Smooth muscle cell (in vitro differentiated cells): ENCODE measurements around the gene RTKN. TPM values are rescaled to one million over a fixed set of nuclear protein-coding genes. Genes with fewer than 3 reads are reported as not detected.
"Not testable (repeated sequence)": the region's sequence is repeated elsewhere in the genome, so short reads cannot be mapped to it uniquely, and the experiment has no call there.

ENCODE experiments used
- DNase-seq: peaks from one replicate; lab custom pipeline; 2025; ENCODE audit not compliant: unreplicated experiment; lab: John Stamatoyannopoulos, UW
- H2AFZ ChIP-seq: fragments of 200-600 bp; sonication (generic); 2 replicates; pipeline ENCODE4 v1.6.0; 2016; ENCODE audit warnings: antibody characterized with exemption, low read depth, mild to moderate bottlenecking
- H3F3A ChIP-seq: fragments of 200-600 bp; sonication (generic); 2 replicates; pipeline ENCODE4 v1.6.0; 2017; ENCODE audit warnings: antibody characterized with exemption, low read depth
- H3K27ac ChIP-seq: fragments of 200-600 bp; sonication (generic); 2 replicates; pipeline ENCODE4 v1.5.1; 2016; ENCODE audit warnings: low read depth, mild to moderate bottlenecking
- H3K27me3 ChIP-seq: fragments of 200-600 bp; sonication (generic); 2 replicates; pipeline ENCODE4 v1.6.1; 2016; ENCODE audit warnings: low read depth, mild to moderate bottlenecking
- H3K36me3 ChIP-seq: fragments of 200-600 bp; sonication (generic); 2 replicates; pipeline ENCODE4 v1.5.1; 2016; ENCODE audit warnings: low read depth
- H3K4me1 ChIP-seq: fragments of 200-600 bp; sonication (generic); 2 replicates; pipeline ENCODE4 v1.5.1; 2016; ENCODE audit warnings: low read depth
- H3K4me2 ChIP-seq: fragments of 200-600 bp; sonication (generic); 2 replicates; pipeline ENCODE4 v1.6.0; 2016; ENCODE audit warnings: mild to moderate bottlenecking
- H3K4me3 ChIP-seq: fragments of 200-600 bp; sonication (generic); 2 replicates; pipeline ENCODE4 v1.5.1; 2016; ENCODE audit warnings: mild to moderate bottlenecking
- H3K79me2 ChIP-seq: fragments of 200-600 bp; sonication (generic); 2 replicates; pipeline ENCODE4 v1.6.0; 2016; ENCODE audit warnings: low read depth, mild to moderate bottlenecking
- H3K9ac ChIP-seq: fragments of 200-600 bp; sonication (generic); 2 replicates; pipeline ENCODE4 v1.6.0; 2016; ENCODE audit warnings: low read depth
- H3K9me3 ChIP-seq: fragments of 200-600 bp; sonication (generic); replicated peaks from 2 replicates; pipeline ENCODE4 v1.5.1; 2016; ENCODE audit warnings: low read depth
- H4K20me1 ChIP-seq: fragments of 200-600 bp; sonication (generic); 2 replicates; pipeline ENCODE4 v1.6.0; 2016; ENCODE audit warnings: low read depth
- WGBS: methylation state at CpG from one replicate; pipeline ENCODE4 v1.1.7; 2016; ENCODE audit warnings: low lambda C conversion rate; 5-methylcytosine and 5-hydroxymethylcytosine counted together
- polyA plus RNA-seq: library from polyadenylated mRNA; unstranded; fragments of >200 nt; fragmentation: Nextera tagmentation; extraction: Ambion mirVana; gene quantifications from 2 replicates; pipeline ENCODE4 v1.2.1, GENCODE V29; 2016
- total RNA-seq: library from RNA; depleted of rRNA; stranded (reverse); fragments of >200 nt; gene quantifications from 2 replicates; pipeline ENCODE4 v1.2.3, GENCODE V29; 2014
- TF ChIP-seq, protein P1 (sequence below): fragments of 200-600 bp; sonication (generic); IDR thresholded peaks from 2 replicates; pipeline ENCODE4 v1.5.1; 2017; ENCODE audit warnings: borderline replicate concordance, mild to moderate bottlenecking, antibody characterized with exemption; ENCODE audit not compliant: insufficient read depth, poor library complexity, severe bottlenecking

Gene RTKN
- total and polyA plus RNA-seq, 2 experiments from 2014 or later = 31.4 to 60.5 TPM

DNA sequence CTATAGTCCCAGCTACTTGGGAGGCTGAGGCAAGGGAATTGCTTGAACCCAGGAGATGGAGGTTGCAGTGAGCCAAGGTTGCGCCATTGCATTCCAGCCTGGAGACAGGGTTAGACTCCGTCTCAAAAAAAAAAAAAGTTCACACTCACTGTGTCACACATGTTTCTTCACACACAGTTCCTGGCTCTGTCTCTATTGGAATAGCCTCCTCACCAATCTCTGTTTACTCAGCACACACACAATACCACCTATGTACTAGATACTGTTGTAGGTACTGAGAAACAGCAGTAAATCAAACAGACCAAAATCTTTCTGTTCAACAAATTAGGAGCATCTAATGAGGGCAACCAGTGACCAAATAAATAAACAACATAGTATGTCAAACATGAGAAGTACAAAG is 44.4 kb upstream of the RTKN start:
- TF ChIP-seq, protein P1, sequence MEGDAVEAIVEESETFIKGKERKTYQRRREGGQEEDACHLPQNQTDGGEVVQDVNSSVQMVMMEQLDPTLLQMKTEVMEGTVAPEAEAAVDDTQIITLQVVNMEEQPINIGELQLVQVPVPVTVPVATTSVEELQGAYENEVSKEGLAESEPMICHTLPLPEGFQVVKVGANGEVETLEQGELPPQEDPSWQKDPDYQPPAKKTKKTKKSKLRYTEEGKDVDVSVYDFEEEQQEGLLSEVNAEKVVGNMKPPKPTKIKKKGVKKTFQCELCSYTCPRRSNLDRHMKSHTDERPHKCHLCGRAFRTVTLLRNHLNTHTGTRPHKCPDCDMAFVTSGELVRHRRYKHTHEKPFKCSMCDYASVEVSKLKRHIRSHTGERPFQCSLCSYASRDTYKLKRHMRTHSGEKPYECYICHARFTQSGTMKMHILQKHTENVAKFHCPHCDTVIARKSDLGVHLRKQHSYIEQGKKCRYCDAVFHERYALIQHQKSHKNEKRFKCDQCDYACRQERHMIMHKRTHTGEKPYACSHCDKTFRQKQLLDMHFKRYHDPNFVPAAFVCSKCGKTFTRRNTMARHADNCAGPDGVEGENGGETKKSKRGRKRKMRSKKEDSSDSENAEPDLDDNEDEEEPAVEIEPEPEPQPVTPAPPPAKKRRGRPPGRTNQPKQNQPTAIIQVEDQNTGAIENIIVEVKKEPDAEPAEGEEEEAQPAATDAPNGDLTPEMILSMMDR = no peak
- Histone ChIP-seq H3K4me2 (no peak overlapping the region), H4K20me1 (no peaks in the 10 kb centered on the region), H3K27ac (no peak overlapping the region), H3K4me3 (no peak overlapping the region), H3K9ac (no peak overlapping the region), H3K36me3 (no peaks in the 10 kb centered on the region), H3K4me1 (peaks cover 15% of the 10 kb centered on the region), H3F3A (no peaks in the 10 kb centered on the region), H3K27me3 (no peaks in the 10 kb centered on the region), H3K9me3 (no peaks in the 10 kb centered on the region), H3K79me2 (peaks cover 30% of the 10 kb centered on the region), H2AFZ (no peak overlapping the region)
- no peak for DNase-seq
- WGBS = 100% methylated on average over 2 of the region's 2 CpGs

DNA sequence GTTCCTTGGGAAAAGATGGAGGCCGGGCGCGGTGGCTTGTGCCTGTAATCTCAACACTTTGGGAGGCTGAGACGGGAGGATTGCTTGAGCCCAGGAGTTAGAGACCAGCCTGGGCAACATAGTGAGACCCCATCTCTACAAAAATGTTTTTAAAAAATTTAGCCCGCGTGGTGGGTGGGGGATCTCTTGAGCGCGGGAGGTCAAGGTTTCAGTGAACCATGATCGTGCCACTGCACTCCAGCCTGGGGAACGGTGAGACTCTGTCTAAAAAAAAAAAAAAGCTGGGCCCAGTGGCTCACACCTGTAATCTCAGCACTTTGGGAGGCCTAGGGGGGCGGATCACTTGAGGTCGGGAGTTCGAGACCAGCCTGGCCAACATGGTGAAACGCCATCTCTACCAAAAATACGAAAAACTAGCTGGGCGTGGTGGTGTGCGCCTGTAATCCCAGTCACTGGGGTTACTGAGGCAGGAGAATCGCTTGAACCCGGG is 42.0 kb upstream of the RTKN start:
- peaks cover 47% of the 10 kb centered on the region for H3K79me2 ChIP-seq
- whole genome bisulfite sequencing = 94% methylated on average over 19 of the region's 19 CpGs

DNA sequence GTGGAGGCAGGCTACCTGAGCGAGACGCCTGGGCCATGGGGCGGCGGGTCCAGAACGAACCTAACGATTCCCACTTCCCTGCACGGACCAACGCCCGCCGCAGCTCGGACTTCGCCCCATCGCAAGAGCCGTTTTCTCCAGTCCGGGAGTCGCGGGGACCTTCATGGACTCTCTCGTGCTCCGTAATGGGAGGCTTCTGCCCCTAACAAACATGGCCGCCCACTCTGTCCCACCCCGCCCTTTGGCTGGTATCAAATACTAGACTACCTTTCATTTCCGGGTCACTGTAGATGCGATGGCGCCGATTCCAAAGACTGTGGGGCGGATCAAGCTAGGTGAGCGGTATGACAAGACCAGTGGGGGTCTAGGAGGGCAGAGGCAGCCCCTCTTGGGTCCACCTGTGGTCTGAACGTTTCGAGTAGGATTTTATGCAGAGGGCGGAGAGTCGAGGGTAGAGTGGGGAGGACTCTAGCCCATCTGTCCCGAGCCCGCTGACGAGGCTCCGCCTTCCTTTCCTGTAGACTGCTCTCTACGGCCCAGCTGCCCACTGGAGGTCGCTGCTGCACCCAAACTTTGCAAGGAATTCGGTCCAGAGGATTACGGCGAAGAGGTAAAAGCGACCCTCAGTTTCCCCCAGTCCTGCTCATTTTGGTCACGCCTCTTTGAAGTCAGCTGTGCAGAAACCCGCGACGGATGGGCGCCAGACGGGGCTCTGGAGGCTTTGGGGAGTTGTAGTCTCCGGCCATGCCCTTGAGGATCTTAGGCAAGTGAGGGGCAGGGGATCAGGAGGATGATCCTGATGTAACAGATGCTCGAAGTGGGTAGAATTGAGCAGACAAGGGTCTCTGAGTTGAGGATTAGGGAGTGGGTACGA is 41.3 kb upstream of the RTKN start, which contains the start of the genes CCDC142 and TTC31:
CCDC142 (minus strand) TSS at position 198 of the 874 bp plus-strand sequence; CDS start at position 37, 161 bp downstream.
TTC31 (plus strand) TSS at position 281 of the 874 bp plus-strand sequence; CDS start at position 296, 15 bp downstream.
- DNase-seq = peak; percentile 90
- 3% methylated on average over 50 of the region's 50 CpGs for WGBS
- Histone ChIP-seq H3K79me2 (peaks cover 47% of the 10 kb centered on the region), H3K27me3 (no peaks in the 10 kb centered on the region), H3K4me2 (peak within 1 kb of the TSS; percentile 96), H3K4me3 (peak within 1 kb of the TSS; percentile 79), H3K27ac (peak within 1 kb of the TSS; percentile 20), H3K4me1 (peaks cover 18% of the 10 kb centered on the region), H3K36me3 (no peaks in the 10 kb centered on the region), H4K20me1 (no peaks in the 10 kb centered on the region), H2AFZ (peak within 1 kb of the TSS; percentile 86), H3K9me3 (no peaks in the 10 kb centered on the region), H3K9ac (peak within 1 kb of the TSS; percentile 42), H3F3A (no peaks in the 10 kb centered on the region)
- TF ChIP-seq, protein P1 = peak; percentile 84

More for the DNA sequence above, 42.0 kb upstream of the RTKN start:
- H4K20me1 ChIP-seq, H3K36me3 ChIP-seq, DNase-seq, H3K9me3 ChIP-seq, H3K27ac ChIP-seq, H3K27me3 ChIP-seq, H3F3A ChIP-seq: not testable (repeated sequence)
- Histone ChIP-seq H2AFZ (peak overlapping the region; percentile 86), H3K4me2 (peak overlapping the region; percentile 96), H3K4me1 (peaks cover 18% of the 10 kb centered on the region), H3K9ac (peak overlapping the region; percentile 42), H3K4me3 (peak overlapping the region; percentile 79)

DNA sequence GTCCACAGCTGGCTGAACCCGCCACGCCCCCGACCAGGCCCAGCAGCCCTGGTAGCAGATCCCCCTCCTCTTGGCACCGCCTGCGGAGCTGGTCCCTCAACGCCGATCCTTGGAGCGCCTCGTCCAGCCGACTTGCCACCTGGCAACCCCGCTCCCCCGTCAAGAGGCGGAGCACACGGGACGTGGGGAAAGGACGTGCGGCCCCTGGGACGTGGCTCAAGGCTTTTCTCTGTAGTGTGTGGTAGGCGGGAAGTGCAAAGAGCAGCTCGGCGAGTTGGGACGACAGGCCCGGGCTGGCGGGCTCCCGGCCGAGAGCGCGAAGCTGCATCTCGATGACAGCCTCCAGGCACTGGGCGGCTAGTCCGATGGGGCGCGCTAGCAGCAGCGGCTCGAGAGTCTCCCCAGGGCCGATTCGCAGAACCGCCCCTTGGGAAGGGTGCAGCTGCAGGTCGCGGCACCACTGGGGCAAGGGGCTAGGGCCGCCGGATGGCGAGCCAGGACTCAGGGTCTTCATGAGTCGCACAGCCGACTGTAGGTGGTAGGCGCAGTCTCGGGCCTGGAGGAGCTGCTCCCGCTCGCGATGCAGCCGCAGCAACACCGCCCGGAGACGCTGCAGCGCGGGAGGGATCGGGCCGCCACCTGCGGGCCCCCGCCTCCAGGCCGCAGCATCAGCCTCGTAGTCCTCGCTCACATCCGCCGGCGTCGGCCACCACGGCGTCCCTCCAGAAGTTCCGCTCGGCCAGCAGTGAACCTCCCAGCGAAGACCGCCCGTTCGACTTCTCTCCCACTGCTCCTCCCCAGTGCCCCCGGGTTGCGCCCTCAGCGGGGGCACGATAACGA is 40.4 kb upstream of the RTKN start:
- peaks cover 47% of the 10 kb centered on the region for H3K79me2 ChIP-seq
- TF ChIP-seq, protein P1 = no peak
- H3K4me2 ChIP-seq = peak overlapping the region; percentile 96
- H3K9ac ChIP-seq = peak overlapping the region; percentile 42
- H3K36me3 ChIP-seq = no peaks in the 10 kb centered on the region
- peak overlapping the region; percentile 20 for H3K27ac ChIP-seq
- no peaks in the 10 kb centered on the region for H3F3A ChIP-seq
- WGBS = 2% methylated on average over 74 of the region's 80 CpGs
- H3K4me3 ChIP-seq = peak overlapping the region; percentile 79
- H2AFZ ChIP-seq = peak overlapping the region; percentile 86
- H4K20me1 ChIP-seq = no peaks in the 10 kb centered on the region
- H3K27me3 ChIP-seq = no peaks in the 10 kb centered on the region
- no peak for DNase-seq
- no peaks in the 10 kb centered on the region for H3K9me3 ChIP-seq
- peaks cover 18% of the 10 kb centered on the region for H3K4me1 ChIP-seq
